OCI-LY7 (cell line): Measurements from ENCODE around the gene REEP6.

Source experiments
- CTCF ChIP-seq: fragments of 200-600 bp; sonication (generic); conservative IDR thresholded peaks from 2 replicates; pipeline ENCODE4 v1.5.1; 2014; ENCODE audit warnings: mild to moderate bottlenecking, antibody characterized with exemption, low read length, moderate library complexity, mixed read lengths
- EZH2phosphoT487 ChIP-seq: fragments of 200-600 bp; sonication (generic); IDR thresholded peaks from 2 replicates; pipeline ENCODE4 v1.6.1; 2018; ENCODE audit warnings: low read depth, borderline replicate concordance, mild to moderate bottlenecking, mixed run types, antibody characterized with exemption, low read length, moderate library complexity, mixed read lengths

GRCh38 chr19:1526979-1527649 is 36.1 kb downstream of the REEP6 start:
- TF ChIP-seq CTCF (no peak), EZH2phosphoT487 (no peak)
